Measurements from ENCODE around the gene PRKRA. TPM values are rescaled to one million over a fixed set of nuclear protein-coding genes. Genes with fewer than 3 reads are reported as not detected.

PRKRA gene
- total and polyA plus RNA-seq, 2 of the 13 experiments (the other 11 are each of a cell fraction or from before 2014, with no cell fraction given) = 53.1 to 74.7 TPM

DNA sequence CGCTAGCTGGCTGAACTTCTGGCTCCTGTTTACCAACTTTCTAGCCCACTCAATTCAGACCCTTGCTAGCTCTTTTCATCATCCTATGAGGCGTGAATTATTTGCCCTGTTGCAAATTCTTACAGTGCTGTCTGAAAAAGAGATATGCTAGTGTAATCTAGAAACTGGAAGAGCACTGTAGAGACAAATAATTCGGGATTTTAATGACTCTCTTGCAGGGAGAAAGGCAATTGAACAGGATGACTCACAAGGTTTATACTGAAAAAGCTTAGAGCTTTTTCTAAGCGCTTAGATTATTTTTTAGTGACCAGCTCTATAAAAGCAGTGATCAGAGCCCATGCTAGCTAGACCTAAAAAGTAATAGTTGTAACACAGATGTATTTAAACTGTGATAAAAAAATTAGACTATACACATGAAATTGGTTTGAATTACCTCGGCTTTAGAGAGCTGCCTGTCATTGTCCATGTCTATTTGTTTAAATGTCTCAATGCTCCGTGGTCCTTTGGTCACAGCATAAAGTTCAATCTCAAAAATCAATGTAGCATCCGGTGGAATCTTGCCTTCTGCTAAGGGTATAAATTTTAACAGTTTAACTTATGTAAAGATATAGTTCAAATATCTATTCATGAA lies 18.4 kb upstream of the PRKRA start (continued):
- TF ChIP-seq, protein P1, sequence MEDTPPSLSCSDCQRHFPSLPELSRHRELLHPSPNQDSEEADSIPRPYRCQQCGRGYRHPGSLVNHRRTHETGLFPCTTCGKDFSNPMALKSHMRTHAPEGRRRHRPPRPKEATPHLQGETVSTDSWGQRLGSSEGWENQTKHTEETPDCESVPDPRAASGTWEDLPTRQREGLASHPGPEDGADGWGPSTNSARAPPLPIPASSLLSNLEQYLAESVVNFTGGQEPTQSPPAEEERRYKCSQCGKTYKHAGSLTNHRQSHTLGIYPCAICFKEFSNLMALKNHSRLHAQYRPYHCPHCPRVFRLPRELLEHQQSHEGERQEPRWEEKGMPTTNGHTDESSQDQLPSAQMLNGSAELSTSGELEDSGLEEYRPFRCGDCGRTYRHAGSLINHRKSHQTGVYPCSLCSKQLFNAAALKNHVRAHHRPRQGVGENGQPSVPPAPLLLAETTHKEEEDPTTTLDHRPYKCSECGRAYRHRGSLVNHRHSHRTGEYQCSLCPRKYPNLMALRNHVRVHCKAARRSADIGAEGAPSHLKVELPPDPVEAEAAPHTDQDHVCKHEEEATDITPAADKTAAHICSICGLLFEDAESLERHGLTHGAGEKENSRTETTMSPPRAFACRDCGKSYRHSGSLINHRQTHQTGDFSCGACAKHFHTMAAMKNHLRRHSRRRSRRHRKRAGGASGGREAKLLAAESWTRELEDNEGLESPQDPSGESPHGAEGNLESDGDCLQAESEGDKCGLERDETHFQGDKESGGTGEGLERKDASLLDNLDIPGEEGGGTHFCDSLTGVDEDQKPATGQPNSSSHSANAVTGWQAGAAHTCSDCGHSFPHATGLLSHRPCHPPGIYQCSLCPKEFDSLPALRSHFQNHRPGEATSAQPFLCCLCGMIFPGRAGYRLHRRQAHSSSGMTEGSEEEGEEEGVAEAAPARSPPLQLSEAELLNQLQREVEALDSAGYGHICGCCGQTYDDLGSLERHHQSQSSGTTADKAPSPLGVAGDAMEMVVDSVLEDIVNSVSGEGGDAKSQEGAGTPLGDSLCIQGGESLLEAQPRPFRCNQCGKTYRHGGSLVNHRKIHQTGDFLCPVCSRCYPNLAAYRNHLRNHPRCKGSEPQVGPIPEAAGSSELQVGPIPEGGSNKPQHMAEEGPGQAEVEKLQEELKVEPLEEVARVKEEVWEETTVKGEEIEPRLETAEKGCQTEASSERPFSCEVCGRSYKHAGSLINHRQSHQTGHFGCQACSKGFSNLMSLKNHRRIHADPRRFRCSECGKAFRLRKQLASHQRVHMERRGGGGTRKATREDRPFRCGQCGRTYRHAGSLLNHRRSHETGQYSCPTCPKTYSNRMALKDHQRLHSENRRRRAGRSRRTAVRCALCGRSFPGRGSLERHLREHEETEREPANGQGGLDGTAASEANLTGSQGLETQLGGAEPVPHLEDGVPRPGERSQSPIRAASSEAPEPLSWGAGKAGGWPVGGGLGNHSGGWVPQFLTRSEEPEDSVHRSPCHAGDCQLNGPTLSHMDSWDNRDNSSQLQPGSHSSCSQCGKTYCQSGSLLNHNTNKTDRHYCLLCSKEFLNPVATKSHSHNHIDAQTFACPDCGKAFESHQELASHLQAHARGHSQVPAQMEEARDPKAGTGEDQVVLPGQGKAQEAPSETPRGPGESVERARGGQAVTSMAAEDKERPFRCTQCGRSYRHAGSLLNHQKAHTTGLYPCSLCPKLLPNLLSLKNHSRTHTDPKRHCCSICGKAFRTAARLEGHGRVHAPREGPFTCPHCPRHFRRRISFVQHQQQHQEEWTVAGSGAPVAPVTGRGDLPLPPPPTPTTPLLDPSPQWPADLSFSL (CRISPR knock-in tag; IDR thresholded peaks at IDR 0.05) = no peak
- TF ChIP-seq, protein P2, sequence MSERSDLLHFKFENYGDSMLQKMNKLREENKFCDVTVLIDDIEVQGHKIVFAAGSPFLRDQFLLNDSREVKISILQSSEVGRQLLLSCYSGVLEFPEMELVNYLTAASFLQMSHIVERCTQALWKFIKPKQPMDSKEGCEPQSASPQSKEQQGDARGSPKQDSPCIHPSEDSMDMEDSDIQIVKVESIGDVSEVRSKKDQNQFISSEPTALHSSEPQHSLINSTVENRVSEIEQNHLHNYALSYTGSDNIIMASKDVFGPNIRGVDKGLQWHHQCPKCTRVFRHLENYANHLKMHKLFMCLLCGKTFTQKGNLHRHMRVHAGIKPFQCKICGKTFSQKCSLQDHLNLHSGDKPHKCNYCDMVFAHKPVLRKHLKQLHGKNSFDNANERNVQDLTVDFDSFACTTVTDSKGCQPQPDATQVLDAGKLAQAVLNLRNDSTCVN (CRISPR knock-in tag; IDR thresholded peaks at IDR 0.05; ENCODE audit: borderline replicate concordance) = no peak
- TF ChIP-seq SMARCE1 (IDR thresholded peaks at IDR 0.05; ENCODE audit: borderline replicate concordance) (peak; percentile 89), ZNF33B (CRISPR knock-in tag; IDR thresholded peaks at IDR 0.05) (no peak), SALL1 (CRISPR knock-in tag; IDR thresholded peaks at IDR 0.05) (peak; percentile 69; the same call in 1 of the 2 replicates), BCL6 (CRISPR knock-in tag; IDR thresholded peaks at IDR 0.05) (0 out of 2 replicates have a peak, but pooled peaks have one; percentile 26), SOX13 (IDR thresholded peaks at IDR 0.05) (peak; percentile 48; the same call in 1 of the 2 replicates), SOX13 (CRISPR knock-in tag; conservative IDR thresholded peaks at IDR 0.05 in 1 of 2, IDR thresholded peaks at IDR 0.05 in 1 of 2) (peak in 1 of 2 experiments; percentile 76; a peak in 2 of 4 replicates), ZNF180 (CRISPR knock-in tag; IDR thresholded peaks at IDR 0.05; ENCODE audit: borderline replicate concordance, low read depth) (no peak), EED (CRISPR knock-in tag; IDR thresholded peaks at IDR 0.05) (no peak), ETV5 (CRISPR knock-in tag; IDR thresholded peaks at IDR 0.05; ENCODE audit: borderline replicate concordance) (peak; percentile 98), ZFP62 (CRISPR knock-in tag; IDR thresholded peaks at IDR 0.05) (no peak), PHF8 (CRISPR knock-in tag; IDR thresholded peaks at IDR 0.05) (no peak), HMG20A (CRISPR knock-in tag; IDR thresholded peaks at IDR 0.05; ENCODE audit: borderline replicate concordance) (peak; percentile 78)
- TF ChIP-seq, protein P3, sequence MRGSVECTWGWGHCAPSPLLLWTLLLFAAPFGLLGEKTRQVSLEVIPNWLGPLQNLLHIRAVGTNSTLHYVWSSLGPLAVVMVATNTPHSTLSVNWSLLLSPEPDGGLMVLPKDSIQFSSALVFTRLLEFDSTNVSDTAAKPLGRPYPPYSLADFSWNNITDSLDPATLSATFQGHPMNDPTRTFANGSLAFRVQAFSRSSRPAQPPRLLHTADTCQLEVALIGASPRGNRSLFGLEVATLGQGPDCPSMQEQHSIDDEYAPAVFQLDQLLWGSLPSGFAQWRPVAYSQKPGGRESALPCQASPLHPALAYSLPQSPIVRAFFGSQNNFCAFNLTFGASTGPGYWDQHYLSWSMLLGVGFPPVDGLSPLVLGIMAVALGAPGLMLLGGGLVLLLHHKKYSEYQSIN (CRISPR knock-in tag; IDR thresholded peaks at IDR 0.05; ENCODE audit: borderline replicate concordance) = no peak
- TF ChIP-seq, protein P4, sequence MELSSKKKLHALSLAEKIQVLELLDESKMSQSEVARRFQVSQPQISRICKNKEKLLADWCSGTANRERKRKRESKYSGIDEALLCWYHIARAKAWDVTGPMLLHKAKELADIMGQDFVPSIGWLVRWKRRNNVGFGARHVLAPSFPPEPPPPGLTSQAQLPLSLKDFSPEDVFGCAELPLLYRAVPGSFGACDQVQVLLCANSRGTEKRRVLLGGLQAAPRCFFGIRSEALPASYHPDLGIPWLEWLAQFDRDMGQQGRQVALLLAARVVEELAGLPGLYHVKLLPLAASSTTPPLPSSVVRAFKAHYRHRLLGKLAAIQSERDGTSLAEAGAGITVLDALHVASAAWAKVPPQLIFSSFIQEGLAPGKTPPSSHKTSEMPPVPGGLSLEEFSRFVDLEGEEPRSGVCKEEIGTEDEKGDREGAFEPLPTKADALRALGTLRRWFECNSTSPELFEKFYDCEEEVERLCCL (CRISPR knock-in tag; IDR thresholded peaks at IDR 0.05; ENCODE audit: borderline replicate concordance) = no peak
- TF ChIP-seq, protein P5, sequence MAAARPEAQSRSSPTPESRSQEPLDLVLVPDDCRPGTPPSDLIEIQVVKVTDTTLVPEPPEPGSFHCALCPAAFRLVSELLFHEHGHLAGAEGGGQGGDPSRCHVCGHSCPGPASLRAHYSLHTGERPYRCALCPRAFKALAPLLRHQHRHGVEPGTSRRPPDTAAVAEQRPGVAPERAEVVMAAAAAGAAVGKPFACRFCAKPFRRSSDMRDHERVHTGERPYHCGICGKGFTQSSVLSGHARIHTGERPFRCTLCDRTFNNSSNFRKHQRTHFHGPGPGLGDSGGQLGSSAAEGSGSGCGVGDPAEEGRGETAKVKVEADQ (CRISPR knock-in tag; IDR thresholded peaks at IDR 0.05; ENCODE audit: borderline replicate concordance) = no peak
